ENCODE results near the gene FNIP2.
"Not testable (repeated sequence)": the region's sequence is repeated elsewhere in the genome, so short reads cannot be mapped to it uniquely, and the experiment has no call there.

DNA sequence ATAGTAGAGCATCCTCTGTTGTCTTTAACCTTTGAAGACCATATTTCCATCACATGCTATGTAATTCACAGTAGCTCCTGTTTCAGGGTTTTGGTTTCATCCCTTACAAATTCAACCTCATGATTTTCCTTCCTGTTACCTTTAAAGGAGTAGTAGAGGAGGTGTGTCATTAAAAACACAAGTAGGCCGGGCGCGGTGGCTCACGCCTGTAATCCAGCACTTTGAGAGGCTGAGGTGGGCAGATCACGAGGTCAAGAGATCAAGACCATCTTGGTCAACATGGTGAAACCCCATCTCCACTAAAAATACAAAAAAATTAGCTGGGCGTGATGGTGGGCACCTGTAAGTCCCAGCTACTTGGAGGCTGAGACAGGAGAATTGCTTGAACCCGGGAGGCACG lies 59.3 kb downstream of the FNIP2 start:
- TF ChIP-seq, protein P1, sequence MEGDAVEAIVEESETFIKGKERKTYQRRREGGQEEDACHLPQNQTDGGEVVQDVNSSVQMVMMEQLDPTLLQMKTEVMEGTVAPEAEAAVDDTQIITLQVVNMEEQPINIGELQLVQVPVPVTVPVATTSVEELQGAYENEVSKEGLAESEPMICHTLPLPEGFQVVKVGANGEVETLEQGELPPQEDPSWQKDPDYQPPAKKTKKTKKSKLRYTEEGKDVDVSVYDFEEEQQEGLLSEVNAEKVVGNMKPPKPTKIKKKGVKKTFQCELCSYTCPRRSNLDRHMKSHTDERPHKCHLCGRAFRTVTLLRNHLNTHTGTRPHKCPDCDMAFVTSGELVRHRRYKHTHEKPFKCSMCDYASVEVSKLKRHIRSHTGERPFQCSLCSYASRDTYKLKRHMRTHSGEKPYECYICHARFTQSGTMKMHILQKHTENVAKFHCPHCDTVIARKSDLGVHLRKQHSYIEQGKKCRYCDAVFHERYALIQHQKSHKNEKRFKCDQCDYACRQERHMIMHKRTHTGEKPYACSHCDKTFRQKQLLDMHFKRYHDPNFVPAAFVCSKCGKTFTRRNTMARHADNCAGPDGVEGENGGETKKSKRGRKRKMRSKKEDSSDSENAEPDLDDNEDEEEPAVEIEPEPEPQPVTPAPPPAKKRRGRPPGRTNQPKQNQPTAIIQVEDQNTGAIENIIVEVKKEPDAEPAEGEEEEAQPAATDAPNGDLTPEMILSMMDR (IDR thresholded peaks at IDR 0.05), result not testable (repeated sequence)
- TF ChIP-seq POLR2A (IDR thresholded peaks at IDR 0.05), result not testable (repeated sequence)
